Measurements from ENCODE around the gene TLCD3B.

The TLCD3B gene

DNA sequence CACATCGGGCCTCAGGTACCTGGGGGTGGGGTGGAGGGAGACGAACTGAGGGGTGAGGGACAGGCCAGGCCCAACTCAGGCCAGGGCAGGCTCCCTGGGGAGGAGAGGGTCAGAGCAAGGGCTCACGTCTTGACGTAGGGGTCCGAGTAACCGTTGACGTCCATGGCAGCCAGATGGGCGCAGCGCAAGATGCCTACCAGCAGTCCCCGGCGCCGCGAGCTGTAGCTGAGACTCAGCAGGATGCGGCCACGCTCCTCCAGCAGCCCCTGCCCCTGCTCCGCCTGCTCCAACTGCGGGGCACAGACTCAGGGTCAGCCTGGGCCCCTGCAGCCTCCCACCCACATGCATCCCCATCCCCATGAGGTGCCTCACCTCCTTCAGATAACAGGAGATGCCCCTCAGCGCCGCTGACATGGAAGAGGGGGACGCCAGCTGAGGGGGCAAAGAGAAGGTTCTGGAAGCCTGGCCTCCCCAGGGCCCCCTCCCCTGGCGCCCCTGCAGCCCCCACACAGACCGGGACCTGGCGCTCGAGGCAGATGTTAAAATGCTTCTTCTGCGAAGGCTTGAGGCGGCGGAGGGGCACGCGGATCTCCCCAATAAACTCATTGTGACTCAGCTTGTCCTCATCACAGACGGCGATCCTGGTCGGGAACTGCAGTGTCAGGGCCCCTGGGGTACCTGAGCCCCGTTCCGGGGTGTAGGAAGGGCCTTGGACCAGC is 24.3 kb downstream of the TLCD3B start:
- DNase-seq: no peak

DNA sequence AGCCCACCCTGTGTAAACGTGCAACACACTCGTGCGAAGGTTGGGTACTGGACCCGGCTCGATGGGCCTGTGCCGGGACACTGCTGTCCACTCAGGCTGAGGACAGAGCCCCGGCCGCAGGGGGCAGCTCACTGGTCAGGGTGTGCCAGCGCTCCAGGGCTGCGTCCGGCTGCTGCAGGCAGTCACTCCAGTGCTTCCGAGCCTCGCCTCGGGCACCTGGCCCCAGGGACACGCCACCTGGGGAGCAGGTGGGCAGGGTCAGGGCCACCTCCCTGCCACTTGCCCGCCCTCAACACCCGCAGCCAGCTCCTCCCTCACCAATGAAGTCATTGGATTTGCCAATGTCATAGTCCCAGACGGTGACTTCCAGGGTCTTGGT is 25.0 kb downstream of the TLCD3B start:
- DNase-seq: no peak

DNA sequence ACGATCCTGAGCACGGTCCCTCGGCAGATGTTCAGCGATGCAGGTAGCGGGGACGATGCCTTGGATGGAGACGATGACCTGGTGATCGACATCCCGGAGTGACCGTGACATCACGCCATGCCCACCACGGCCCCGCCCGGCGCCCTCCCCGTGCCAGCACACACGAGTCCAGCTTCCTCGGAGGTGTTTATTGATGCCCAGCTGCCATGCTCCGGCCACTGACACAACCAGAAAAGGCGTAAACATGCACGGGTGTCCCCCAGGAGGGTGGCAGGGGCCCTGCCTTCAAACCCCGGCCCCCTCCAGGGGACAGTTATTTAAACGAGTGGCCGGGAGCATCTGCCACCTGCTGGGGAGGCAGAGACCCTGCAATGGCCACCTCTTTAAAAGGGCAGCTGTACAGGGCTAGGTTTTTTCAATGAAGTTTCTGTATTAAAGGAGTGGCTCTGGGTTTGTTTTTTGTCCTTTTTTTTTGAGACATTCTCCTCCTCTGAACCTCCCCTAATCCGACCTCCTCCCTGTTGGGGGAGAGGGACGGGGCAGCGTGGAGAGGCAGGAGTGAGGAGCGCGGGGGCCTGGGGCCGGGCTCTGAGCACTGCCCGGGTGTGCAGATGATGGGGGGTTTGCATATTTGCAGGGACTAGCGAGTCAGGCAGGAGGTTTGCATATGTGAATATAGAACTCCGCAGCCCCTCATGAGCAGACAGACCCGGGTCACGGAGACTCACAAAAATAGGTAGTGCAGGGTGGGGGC is 25.6 kb downstream of the TLCD3B start:
- DNase-seq: peak in 7 of 58 donors; percentile 9 to 30 (median 21)

DNA sequence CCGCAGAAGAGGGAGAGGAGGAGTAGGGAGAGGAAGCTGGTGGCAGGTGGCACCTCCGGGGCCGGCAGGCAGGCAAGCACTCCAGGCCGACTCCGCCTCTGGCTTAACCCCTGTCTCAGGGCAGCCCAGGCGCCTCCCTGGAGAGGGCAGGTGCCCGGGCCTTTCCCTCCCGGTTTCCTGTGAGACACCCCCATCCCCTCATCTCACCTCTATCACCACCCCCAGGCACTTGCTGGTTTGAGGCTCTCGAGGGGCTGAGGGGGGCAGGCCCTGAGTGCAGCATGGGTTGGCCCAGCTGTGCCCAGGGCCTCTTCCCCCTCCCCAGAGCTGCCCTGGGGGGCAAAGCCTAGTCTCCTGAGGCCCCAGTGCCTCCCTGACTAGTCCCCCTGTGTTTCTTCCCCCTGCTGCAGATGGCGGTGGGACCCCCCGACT is 26.2 kb downstream of the TLCD3B start:
- DNase-seq: no peak

DNA sequence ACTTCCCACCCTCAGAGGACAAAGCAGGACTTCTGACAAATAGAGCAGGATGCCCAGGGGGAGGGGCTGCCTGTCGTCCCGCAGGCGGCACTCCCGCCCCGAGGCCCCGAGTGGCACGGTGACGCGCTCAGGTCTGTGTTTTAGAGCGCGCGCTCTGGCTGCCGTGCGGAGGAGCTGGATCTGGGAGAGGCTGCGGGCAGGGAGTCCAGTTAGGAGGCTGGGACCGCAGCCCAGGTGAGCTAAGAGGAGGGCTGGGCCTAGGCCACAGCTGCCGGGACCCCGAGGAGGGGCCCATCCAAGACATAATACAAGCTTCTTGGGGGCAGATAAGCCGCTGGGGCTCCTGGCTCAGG is 26.7 kb downstream of the TLCD3B start:
- DNase-seq: no peak

DNA sequence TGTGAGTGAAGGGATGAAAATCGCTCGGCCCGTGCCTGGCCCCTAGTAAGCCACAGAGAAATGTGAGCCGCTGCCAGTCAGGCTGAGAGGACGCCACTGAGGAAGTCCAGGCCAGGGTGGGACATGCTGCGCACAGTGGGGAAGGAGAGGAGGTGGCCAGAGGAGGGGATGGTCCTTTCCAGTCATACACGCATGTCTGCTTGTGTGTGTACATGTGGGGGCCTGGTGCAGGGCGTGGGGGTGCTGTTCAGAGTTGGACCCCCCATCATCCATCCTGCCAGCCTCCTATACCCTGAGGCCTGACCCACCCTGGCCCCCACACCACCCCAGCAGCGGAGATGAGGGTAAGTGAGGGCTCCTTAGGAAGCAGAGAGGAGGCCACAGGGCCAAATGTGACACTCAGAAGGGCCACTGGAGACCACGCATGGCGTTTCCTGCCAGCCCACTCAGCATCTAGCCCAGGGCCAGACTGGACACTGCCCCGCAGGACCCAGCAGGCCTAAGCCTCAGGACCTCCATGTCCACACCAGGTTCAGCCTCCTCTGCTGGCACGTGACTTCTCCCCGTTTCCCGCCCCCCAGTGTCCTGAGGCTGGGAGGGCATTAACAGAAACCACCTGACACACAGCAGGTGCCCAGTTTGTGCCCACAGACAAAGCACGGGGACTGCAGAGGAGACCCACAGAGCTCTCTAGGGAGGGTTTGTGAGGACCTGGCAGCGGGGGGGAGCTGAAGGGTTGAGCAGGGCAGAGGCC is 27.2 kb downstream of the TLCD3B start:
- no peak for DNase-seq

DNA sequence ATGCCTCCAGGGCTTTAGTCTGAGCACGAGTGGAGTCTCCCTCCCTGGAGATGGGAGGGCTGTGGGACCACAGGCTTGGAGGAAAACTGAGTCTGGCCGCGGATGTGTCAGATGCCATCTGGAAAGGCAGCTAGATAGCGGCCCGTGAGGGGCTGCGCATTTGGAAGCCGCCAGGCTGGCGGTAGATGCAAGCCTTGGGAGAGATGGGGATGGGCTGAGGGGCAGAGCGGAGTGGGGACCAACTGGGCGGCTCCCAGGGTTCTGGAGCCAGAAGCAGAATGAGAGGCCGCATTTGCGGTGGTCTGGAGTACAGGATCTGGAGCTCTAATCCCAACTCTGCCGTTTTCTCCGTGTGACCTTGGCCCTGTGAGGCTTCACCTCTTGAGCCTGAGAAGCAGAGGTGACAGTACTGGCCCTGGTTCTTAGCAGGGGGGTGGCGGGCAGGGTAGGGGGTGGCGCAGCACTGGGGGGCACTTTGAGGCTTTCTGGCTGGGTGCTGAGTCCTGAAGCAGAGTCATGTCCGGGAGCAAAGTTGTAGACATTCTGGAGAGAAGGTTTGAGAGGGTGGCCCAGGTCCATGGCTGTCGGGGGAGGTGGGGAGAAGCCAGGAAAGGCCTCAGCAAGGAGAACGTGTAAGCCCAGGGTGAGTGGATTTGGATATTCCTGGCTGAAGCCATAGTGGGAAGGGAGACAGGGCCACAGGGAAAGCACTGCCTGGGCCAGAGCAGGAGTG is 28.3 kb downstream of the TLCD3B start:
- DNase-seq: no peak

DNA sequence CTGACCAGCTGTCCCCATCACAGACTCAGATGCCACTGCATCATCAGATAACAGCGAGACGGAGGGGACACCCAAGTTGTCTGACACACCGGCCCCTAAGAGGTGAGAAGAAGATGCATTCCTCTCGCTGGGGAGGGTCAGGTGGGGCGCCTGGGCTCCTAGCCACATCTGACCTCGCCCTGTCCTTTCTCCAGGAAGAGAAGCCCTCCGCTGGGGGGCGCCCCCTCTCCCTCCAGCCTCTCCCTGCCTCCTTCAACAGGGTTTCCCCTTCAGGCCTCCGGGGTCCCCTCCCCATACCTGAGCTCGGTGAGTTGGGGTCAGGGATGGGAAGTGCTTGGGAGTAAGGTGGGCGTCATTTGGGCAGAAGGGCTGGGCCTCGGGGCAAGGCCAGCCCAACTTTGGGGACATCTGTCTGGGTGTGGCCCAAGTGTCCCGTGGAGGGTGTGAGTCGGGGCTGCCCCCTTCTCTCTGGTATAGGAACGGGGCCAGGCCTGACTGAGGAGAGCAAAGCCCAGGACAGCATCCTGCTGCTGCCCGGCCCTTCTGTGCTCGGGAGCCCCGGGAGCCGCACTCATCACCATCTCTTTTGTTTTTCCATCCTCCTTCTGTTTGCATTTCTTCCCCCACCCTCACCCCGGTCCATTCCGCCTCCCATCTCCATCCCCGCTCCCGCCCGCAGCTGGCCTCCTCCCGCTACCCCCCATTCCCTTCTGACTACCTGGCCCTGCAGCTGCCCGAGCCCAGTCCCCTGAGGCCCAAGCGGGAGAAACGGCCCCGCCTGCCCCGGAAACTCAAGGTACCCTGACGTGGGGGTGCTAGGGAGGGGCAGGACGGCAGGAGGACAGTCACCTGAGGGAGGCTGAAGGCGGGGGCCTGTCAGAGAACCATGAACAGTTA is 30.1 kb downstream of the TLCD3B start:
- DNase-seq: no peak

DNA sequence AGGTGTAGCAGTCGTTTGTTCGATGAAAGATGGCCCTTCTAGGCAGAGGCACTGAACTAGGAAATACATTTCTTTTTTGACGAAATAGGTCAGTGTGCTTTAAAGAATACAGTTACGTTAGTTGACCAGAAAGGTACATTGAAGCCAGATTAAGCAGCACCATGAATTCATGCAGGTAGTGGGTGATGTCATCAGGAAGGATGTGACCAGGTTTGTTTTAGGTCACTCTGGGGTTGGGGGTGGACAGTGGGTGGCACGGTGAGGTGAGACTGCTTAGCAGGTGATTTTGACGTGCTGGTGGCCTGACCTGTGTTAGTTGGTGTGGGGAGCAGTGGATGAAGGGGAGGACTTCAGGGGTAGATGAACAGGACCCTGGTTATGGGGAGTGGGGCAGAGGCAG is 31.5 kb downstream of the TLCD3B start:
- DNase-seq: no peak

DNA sequence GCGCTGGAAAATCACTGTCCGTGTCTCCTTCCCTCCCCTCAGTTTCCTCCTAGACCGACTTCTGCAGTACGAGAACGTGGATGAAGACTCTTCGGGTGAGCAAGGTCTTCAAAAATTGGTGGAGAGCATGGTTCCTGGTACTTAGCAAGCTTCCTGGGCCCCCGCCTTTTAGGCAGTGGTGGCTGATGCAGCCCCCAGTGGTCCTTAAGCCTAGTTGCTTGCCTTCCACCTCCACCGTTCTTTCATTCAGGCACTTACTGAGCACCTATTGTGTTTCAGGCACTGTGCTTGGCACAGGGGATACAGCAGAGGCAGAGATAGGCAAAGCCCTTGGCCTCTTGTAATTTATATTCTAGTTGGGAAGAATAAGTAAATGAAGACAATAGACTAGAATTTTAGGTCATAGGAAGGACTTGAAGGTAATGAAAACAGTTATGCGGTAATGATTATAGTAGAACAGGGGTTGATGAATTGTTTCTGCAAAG is 34.3 kb downstream of the TLCD3B start:
- DNase-seq: no peak

DNA sequence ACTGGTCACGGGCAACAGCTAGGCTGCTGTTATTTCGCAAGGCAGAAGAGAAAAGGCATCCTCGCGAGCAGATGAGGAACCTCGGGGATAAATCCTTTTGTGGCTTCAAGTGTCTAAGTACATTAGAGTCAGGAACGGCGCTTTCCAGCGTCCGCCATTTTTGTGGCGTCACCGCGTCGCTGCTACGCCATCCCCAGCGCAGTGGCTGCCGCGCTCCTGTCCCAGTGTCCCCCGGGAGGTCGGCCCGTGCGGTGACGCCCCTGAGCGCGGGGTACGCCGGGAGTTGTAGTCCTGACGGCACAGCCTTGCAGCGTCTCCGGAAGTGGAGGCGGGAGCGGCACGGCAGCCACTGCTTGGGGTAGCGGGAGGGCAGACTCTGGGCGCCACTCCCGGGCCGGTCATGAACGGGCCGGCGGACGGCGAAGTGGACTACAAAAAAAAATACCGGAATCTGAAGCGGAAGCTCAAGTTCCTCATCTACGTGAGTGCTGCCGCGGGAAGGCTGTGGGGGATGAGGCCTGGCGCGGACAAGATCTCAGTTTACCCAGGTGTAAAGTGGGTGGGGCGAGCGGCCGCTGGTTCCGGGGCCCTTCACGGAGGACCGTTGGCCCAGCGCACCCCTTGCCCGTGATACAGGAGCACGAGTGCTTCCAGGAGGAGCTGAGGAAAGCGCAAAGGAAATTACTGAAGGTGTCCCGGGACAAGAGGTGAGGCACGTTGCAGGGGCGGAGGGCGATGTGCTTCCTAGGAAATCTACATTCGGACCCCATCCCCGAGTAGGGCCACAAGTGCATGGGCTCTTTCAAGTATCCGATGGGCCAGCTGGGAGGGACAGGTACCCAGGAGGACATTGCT is 34.9 kb downstream of the TLCD3B start, which contains the start of gene INO80E:
INO80E (plus strand) TSS at position 331 of the 855 bp plus-strand sequence; CDS start at position 401, 70 bp downstream.
- DNase-seq: peak; percentile 86 to 100 (median 97)

DNA sequence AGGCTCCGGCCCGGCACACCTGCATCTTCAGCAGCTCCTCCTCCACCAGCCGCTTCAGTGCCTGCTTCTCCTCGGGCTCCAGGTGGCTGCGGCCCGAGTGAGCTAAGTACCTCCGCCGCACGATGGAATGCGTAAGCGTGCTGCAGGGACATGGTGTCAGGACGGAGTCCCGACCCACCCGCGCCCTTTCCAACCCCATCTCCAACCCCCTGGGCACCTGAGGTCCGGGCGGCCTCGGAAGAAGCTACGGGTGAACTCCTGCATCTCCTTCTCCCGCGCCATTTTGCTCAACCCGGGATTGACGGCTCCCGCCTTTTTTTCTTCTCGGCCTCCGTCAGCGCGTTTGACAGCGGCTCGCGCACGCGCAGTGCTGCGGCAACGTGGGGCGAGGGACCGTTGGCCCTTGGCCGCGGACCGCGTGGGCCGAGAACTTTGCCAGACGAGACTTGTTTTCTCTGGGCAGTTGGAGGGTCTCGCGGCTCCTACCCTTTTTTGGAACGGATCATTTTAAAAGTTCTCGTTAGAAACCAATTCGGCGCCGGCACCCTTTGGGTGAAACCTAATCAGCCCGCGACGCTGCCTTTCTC is 35.7 kb downstream of the TLCD3B start, which contains the start of gene HIRIP3:
HIRIP3 (minus strand) TSS at position 294 of the 587 bp plus-strand sequence; CDS start at position 282, 12 bp downstream.
- peak in 56 of 58 donors; percentile 44 to 90 (median 80) for DNase-seq

DNA sequence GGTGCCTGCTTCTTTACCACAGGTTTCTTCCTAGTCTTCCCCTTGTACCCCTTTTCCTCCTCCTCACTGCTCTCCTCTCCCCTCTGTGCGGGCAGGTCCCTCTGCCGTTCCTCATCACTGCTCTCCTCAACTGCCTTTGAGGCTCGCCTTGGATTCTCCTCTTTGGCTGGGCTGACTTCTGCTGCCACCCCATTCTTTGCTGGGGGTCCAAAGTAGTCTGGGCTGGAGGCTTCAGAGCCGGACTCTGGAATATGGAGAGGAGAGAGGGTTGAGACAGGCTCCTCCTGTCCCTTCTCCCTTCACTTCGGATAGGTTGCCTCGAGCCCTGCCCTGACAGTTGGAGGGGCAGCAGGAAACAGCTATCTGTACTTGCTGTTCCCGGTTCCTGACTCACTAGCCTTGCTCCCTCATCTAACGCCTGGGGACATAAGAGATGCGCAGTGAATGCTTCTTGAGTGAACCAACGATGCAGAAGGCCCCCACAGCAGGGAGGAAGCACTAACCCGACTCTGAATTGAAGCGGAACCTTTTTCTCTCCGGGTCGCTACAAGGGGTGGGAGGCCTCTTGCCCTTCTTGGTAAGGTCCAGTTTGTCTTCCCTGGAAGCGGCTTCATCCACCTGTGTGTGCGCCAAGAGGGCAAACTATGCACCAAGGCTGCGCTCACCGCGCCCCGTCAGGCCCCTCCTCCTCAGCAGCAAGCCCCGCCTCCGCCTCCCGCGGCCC is 36.3 kb downstream of the TLCD3B start:
- DNase-seq: peak in 12 of 58 donors; percentile 47 to 65 (median 56)

DNA sequence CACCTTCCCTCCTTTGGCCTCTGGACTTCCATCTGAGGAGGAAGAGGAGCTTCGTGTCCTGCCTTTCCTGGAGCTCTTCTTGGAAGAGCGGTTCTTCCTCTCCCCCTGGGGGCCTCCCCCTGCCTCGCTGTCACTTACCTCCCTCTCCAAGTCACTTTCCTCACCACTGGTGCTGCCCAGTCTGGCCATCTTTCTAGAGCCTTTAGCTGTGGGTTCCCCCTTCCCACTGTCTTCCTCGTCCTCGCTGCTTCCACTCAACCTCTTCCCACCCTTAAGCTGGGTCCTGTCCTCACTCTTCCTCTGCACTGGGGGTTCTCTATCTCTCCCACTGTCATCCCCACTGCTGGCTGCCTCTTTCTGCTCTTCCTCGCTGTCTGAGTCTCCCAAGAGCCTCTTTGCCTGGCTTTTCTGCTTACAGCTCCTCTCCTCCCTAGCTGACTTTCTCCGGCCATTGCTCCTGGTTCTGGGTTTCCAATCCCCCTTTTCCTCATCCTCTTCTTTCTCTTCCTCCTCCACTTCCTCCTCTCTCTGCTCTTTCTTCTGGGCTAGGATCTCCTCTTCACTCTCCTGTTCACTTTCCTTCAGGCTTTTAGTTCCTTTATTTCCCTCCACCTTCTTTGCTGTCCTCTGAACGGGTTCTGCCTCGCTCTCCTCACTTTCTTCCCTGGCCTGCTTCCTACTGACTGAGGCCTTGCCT is 37.0 kb downstream of the TLCD3B start:
- no peak for DNase-seq

DNA sequence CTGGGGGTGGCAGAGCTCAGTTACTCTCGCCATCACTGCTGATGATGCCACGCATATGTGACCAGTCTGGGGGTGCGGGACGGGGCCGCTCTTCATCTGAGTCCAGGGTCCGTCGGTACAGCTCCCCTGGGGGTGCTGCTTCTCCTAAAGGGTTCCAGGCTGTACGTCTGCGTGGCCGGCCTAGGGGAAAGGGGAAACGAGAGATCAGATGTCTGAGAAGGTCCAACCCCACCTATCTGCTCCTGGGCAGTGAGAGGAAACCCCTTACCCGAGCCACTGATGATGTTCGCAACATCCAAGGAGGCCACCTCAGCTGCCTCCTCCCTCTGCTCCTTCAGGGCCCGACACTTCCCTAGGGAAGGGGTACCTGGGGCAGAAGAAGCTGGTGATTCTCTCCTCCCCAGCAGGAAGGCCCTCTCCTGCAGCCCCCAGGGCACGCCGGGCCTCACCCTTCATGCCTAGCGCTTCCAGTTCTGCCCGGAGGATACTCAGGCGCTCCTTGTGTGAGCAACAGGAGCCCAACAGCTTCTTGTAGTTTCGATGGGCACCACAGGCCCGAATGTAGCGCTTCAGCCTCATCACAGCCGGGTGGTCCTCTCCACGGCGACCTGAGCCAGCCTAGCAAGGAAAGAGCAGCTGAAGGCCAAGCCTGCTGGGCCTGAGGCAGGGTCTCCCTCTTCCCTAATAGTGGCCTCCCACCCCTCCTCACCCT is 37.7 kb downstream of the TLCD3B start:
- no peak for DNase-seq

DNA sequence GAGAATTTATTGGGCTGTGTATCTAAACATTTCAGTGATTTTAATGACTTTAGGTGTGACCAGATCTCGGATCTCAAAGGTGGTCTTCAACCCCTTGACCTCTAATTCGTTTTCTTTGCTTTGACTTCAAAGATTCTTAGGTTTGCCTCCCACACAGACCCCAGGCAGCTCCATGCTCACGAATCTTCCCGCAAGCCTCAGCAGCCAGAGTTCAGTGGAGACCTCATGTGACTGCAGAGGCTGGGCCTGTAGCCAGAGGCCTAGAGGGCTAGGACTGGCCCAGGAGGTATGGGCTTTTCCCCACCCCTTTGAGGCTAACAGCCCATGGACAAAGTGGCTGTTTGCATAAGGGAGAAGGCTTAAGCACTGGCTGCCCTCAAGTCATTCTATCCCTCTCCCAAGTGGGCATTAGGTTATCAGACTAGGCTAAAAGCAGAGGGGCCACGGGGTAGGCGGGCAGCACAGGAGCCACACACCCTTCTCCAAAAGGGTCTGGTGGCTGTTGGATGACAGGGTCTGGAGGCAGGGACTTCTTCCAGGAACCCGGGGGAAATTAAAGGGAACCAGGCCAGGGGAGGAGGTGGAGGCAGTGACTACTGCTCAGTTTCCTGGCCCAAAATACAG is 38.6 kb downstream of the TLCD3B start:
- peak in 1 of 58 donors; percentile 7 for DNase-seq
